ENCODE data around the gene USP13.

The USP13 gene

GRCh38 chr3:179700716-179701115, 47.9 kb downstream of the USP13 start:
- no peak for DNase-seq

- DNase-seq: no peak
Measured at GRCh38 chr3:179701176-179701827, 48.5 kb downstream of the USP13 start.

- no peak for DNase-seq
Measured at GRCh38 chr3:179702271-179702947, 49.6 kb downstream of the USP13 start.

- DNase-seq: no peak
Measured at GRCh38 chr3:179703816-179704215, 51.0 kb downstream of the USP13 start.

GRCh38 chr3:179706233-179706632, 53.4 kb downstream of the USP13 start:
- no peak for DNase-seq

- DNase-seq: no peak
Measured at GRCh38 chr3:179710079-179710478, 57.2 kb downstream of the USP13 start.

GRCh38 chr3:179713643-179714090, 60.8 kb downstream of the USP13 start:
- no peak for DNase-seq

GRCh38 chr3:179715582-179715981, 62.7 kb downstream of the USP13 start:
- peak; percentile 17 for DNase-seq

- no peak for DNase-seq
Measured at GRCh38 chr3:179716226-179716625, 63.4 kb downstream of the USP13 start.

- peak; percentile 42 for DNase-seq
Measured at GRCh38 chr3:179716811-179717210, 64.0 kb downstream of the USP13 start.

- no peak for DNase-seq
Measured at GRCh38 chr3:179717219-179717618, 64.4 kb downstream of the USP13 start.

- DNase-seq: no peak
Measured at GRCh38 chr3:179719048-179719734, 66.4 kb downstream of the USP13 start.

- DNase-seq: no peak
Measured at GRCh38 chr3:179720196-179720595, 67.4 kb downstream of the USP13 start.

- no peak for DNase-seq
Measured at GRCh38 chr3:179723617-179724016, 70.8 kb downstream of the USP13 start.

- peak; percentile 65 for DNase-seq
Measured at GRCh38 chr3:179726075-179726699, 73.3 kb downstream of the USP13 start.

- DNase-seq: no peak
Measured at GRCh38 chr3:179729086-179729485, 76.2 kb downstream of the USP13 start.

- DNase-seq: no peak
Measured at GRCh38 chr3:179729981-179730380, 77.1 kb downstream of the USP13 start.

GRCh38 chr3:179730506-179730905, 77.7 kb downstream of the USP13 start:
- no peak for DNase-seq

- no peak for DNase-seq
Measured at GRCh38 chr3:179731544-179731943, 78.7 kb downstream of the USP13 start.

GRCh38 chr3:179732661-179733348, 80.0 kb downstream of the USP13 start:
- no peak for DNase-seq

- DNase-seq: no peak
Measured at GRCh38 chr3:179733797-179734196, 81.0 kb downstream of the USP13 start.

GRCh38 chr3:179734497-179735281, 81.8 kb downstream of the USP13 start:
- DNase-seq: no peak

Data from MV-4-11 (cell line).